ENCODE data around the gene PAH.

Gene PAH
- 0 to 3.1 (median 0) reads per million in 17 experiments for total RNA-seq

GRCh38 chr12:102917026-102917787 lies at the start of gene PAH:
TSS of gene PAH (minus strand) at chr12:102917244. CDS start at chr12:102917130, 114 bp downstream.
- no peak for DNase-seq

- DNase-seq, result no peak
Observed at GRCh38 chr12:102966200-102966863, 49.3 kb upstream of the PAH start.

GRCh38 chr12:102965281-102966155 lies 48.5 kb upstream of the PAH start:
- no peak for DNase-seq

GRCh38 chr12:102964872-102965271 lies 47.8 kb upstream of the PAH start:
- no peak for DNase-seq

- DNase-seq, result no peak
Observed at GRCh38 chr12:102963796-102964195, 46.8 kb upstream of the PAH start.

GRCh38 chr12:102962986-102963385 lies 45.9 kb upstream of the PAH start:
- DNase-seq, result no peak

GRCh38 chr12:102962532-102962931 lies 45.5 kb upstream of the PAH start:
- DNase-seq, result no peak

- DNase-seq, result no peak
Observed at GRCh38 chr12:102961466-102961855, 44.4 kb upstream of the PAH start.

GRCh38 chr12:102960766-102961465 lies 43.9 kb upstream of the PAH start:
- no peak for DNase-seq

- DNase-seq, result no peak
Observed at GRCh38 chr12:102959391-102959790, 42.3 kb upstream of the PAH start.

- no peak for DNase-seq
Observed at GRCh38 chr12:102958830-102959176, 41.8 kb upstream of the PAH start.

- DNase-seq, result peak in 1 of 4 experiments; percentile 4
Observed at GRCh38 chr12:102958073-102958829, 41.2 kb upstream of the PAH start.

- DNase-seq, result peak in 3 of 4 experiments; percentile 18 to 43 (median 29)
Observed at GRCh38 chr12:102957339-102958050, 40.5 kb upstream of the PAH start, which contains the start of gene ASCL1. TSS of gene ASCL1 (plus strand) at chr12:102957674. CDS start at chr12:102958245, 571 bp downstream.

GRCh38 chr12:102956738-102957327 lies 39.8 kb upstream of the PAH start:
- DNase-seq, result no peak

GRCh38 chr12:102955926-102956737 lies 39.1 kb upstream of the PAH start:
- DNase-seq, result no peak

- no peak for DNase-seq
Observed at GRCh38 chr12:102954134-102954533, 37.1 kb upstream of the PAH start.

GRCh38 chr12:102953221-102953620 lies 36.2 kb upstream of the PAH start:
- no peak for DNase-seq

- DNase-seq, result no peak
Observed at GRCh38 chr12:102951841-102952240, 34.8 kb upstream of the PAH start.

- peak in 1 of 4 experiments; percentile 23 for DNase-seq
Observed at GRCh38 chr12:102950950-102951619, 34.0 kb upstream of the PAH start.
